ENCODE results near the gene POTED.
"Not testable (repeated sequence)": the region's sequence is repeated elsewhere in the genome, so short reads cannot be mapped to it uniquely, and the experiment has no call there.

- not testable (repeated sequence) for TF ChIP-seq CTCF, EP300, POLR2AphosphoS5, POLR2A (IDR thresholded peaks at IDR 0.05)
These were observed 40.5 kb downstream of the POTED start for GRCh38 chr21:13650101-13650500.

Measured in upper lobe of left lung (tissue), 4 donors.